Keratinocyte (primary cell): ENCODE data around the gene RANBP9. TPM values are rescaled to one million over a fixed set of nuclear protein-coding genes. Genes with fewer than 3 reads are reported as not detected.

Experiments used
- DNase-seq: peaks from one replicate; pipeline ENCODE4 v3.0.0-alpha.2; 2011; ENCODE audit warnings: low read depth, missing footprints, low spot score
- FAIRE-seq: peaks from 2 replicates; lab custom pipeline; 2011; peaks lifted over from hg19 to GRCh38; lab: Jason Lieb, UNC
- H2AFZ ChIP-seq: 2 replicates; pipeline ENCODE4 v1.6.0; 2012; ENCODE audit warnings: low read length, control low read depth, inconsistent platforms; ENCODE audit not compliant: control insufficient read depth
- H3K27ac ChIP-seq: 2 replicates; pipeline ENCODE4 v1.5.1; 2011; ENCODE audit warnings: low read length; ENCODE audit not compliant: control insufficient read depth, insufficient read depth
- H3K27me3 ChIP-seq: 3 replicates; pipeline ENCODE4 v1.6.0; 2011; ENCODE audit warnings: low read length; ENCODE audit not compliant: control insufficient read depth, insufficient read depth; ENCODE audit errors: extremely low read depth
- H3K36me3 ChIP-seq, 2 experiments: 2 replicates in 1 of 2; 3 replicates in 1 of 2; pipeline ENCODE4 v1.5.1; 2011; ENCODE audit warnings: low read length in 2 of 2, mild to moderate bottlenecking in 1 of 2; ENCODE audit not compliant: control insufficient read depth in 2 of 2, insufficient read depth in 2 of 2; ENCODE audit errors: extremely low read depth in 1 of 2
- H3K4me1 ChIP-seq: 3 replicates; pipeline ENCODE4 v1.5.1; 2011; ENCODE audit warnings: low read length; ENCODE audit not compliant: control insufficient read depth, insufficient read depth; ENCODE audit errors: extremely low read depth
- H3K4me2 ChIP-seq: 3 replicates; pipeline ENCODE4 v1.6.0; 2011; ENCODE audit warnings: low read depth, low read length; ENCODE audit not compliant: control insufficient read depth, insufficient read depth; ENCODE audit errors: extremely low read depth
- H3K4me3 ChIP-seq, 3 experiments: fragments of 200-600 bp in 1 of 3; sonication (generic) in 1 of 3; 2 replicates in 2 of 3; 3 replicates in 1 of 3; pipeline ENCODE4 v1.5.1; 2011 to 2016; ENCODE audit warnings: low read length in 3 of 3, mild to moderate bottlenecking in 3 of 3, control low read depth in 2 of 3, inconsistent platforms in 1 of 3, low read depth in 1 of 3, mixed read lengths in 1 of 3, mixed run types in 1 of 3, moderate library complexity in 1 of 3; ENCODE audit not compliant: control insufficient read depth in 2 of 3, insufficient read depth in 2 of 3; ENCODE audit errors: extremely low read depth in 1 of 3
- H3K79me2 ChIP-seq: 2 replicates; pipeline ENCODE4 v1.6.0; 2012; ENCODE audit warnings: low read length; ENCODE audit not compliant: control insufficient read depth, insufficient read depth
- H3K9ac ChIP-seq: 3 replicates; pipeline ENCODE4 v1.6.0; 2011; ENCODE audit warnings: low read length; ENCODE audit not compliant: control insufficient read depth, insufficient read depth; ENCODE audit errors: extremely low read depth
- H3K9me1 ChIP-seq: 3 replicates; pipeline ENCODE4 v1.6.0; 2011; ENCODE audit warnings: low read length; ENCODE audit not compliant: control insufficient read depth, insufficient read depth; ENCODE audit errors: extremely low read depth
- H3K9me3 ChIP-seq: 2 replicates; pipeline ENCODE4 v1.5.1; 2012; ENCODE audit warnings: low read depth, low read length; ENCODE audit not compliant: control insufficient read depth
- H4K20me1 ChIP-seq: 3 replicates; pipeline ENCODE4 v1.6.0; 2011; ENCODE audit warnings: low read length; ENCODE audit not compliant: control insufficient read depth, insufficient read depth; ENCODE audit errors: extremely low read depth
- EZH2 ChIP-seq: IDR thresholded peaks from one replicate; pipeline ENCODE4 v1.6.1; 2012; ENCODE audit warnings: inconsistent platforms, mild to moderate bottlenecking, low read length, moderate library complexity
- dilution Hi-C: fragments of 300-500 bp; cut with MboI; formaldehyde crosslinking; loops from one replicate; pipeline ENCODE4 v1.7.0; 2020; ENCODE audit warnings: low sequenced_read_pairs; ENCODE audit not compliant: extremely low pct_ligation_motif_present
- polyA plus RNA-seq, 5 experiments: library from polyadenylated mRNA; depleted of rRNA in 3 of 5; stranded (reverse) in 3 of 5; stranded (forward) in 1 of 5; unstranded in 1 of 5; fragments of >200 nt; gene quantifications; 1 replicate in 1 of 5; 2 replicates in 3 of 5; 3 replicates in 1 of 5; pipeline versions ENCODE4 v1.2.1 to v1.2.3, GENCODE V29; 2011 to 2012; ENCODE audit warnings: missing spikeins in 2 of 5, low read depth in 1 of 5, low replicate concordance in 1 of 5
- TF ChIP-seq, protein P1 (sequence below), 3 experiments: IDR thresholded peaks in 1 of 3; conservative IDR thresholded peaks in 1 of 3; optimal IDR thresholded peaks in 1 of 3; 2 replicates in 2 of 3; 3 replicates in 1 of 3; pipeline versions ENCODE3 to v1.5.1; 2011; ENCODE audit warnings: low read length in 3 of 3, mild to moderate bottlenecking in 3 of 3, moderate library complexity in 2 of 3, control low read depth in 1 of 3, inconsistent platforms in 1 of 3; ENCODE audit not compliant: insufficient read depth in 2 of 3; ENCODE audit errors: extremely low read depth in 1 of 3

Gene RANBP9
- polyA plus RNA-seq, 1 donor (not counting 4 experiments of a cell fraction or from before 2014, with no cell fraction given), result 36.7 TPM

DNA sequence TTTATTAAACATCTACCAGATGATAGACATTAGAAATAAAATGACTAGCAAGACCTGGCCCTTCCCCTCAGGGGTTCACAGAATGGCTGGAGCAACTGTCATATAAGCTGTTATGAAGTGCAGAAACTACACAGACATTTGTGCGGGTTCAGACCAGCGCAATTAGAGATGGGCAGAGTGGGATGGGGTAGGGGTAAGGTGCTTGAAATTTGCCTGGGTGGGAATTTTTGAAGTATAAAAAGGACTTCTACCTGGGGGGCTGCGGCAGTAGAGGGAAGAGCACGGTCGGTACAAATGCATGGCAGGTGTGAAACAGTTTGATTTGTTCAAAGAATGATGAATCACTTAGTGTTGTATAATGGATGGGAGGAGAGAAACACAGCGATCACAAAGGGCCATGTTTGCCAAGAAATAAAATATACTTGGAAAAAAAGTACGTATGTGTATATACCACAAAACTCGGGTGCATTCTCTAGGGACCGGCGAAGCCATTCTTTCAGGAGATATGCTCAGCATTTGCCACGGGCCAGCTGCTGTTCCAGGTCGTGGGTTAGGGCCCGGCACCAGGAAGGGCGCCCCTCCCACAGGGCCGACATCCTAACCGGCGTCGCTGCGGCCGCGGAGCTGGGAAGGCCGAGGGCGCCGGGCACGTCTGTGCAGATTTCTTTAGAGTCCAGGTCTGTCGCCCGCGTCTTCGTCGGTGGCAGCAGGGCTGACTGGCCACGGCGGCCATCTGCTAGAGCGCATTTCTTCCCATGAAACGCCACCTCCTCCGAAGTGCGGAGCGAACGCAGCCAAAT, 97.3 kb downstream of the RANBP9 start:
- H3K79me2 ChIP-seq, result peaks cover 32% of the 10 kb centered on the region
- H3K4me1 ChIP-seq, result peaks cover 22% of the 10 kb centered on the region
- peaks cover 15 to 23% of the 10 kb centered on the region in 2 experiments for H3K36me3 ChIP-seq
- no peaks in the 10 kb centered on the region for H3K9me1 ChIP-seq
- peak overlapping the region; percentile 92 for H2AFZ ChIP-seq
- DNase-seq (no peak), FAIRE-seq (peak; percentile 32)
- peak overlapping the region; percentile 98 to 99 (median 99) for H3K4me3 ChIP-seq
- no peaks in the 10 kb centered on the region for H3K9me3 ChIP-seq
- TF ChIP-seq, protein P1, sequence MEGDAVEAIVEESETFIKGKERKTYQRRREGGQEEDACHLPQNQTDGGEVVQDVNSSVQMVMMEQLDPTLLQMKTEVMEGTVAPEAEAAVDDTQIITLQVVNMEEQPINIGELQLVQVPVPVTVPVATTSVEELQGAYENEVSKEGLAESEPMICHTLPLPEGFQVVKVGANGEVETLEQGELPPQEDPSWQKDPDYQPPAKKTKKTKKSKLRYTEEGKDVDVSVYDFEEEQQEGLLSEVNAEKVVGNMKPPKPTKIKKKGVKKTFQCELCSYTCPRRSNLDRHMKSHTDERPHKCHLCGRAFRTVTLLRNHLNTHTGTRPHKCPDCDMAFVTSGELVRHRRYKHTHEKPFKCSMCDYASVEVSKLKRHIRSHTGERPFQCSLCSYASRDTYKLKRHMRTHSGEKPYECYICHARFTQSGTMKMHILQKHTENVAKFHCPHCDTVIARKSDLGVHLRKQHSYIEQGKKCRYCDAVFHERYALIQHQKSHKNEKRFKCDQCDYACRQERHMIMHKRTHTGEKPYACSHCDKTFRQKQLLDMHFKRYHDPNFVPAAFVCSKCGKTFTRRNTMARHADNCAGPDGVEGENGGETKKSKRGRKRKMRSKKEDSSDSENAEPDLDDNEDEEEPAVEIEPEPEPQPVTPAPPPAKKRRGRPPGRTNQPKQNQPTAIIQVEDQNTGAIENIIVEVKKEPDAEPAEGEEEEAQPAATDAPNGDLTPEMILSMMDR (optimal IDR thresholded peaks at IDR 0.05 in 1 of 3, IDR thresholded peaks at IDR 0.05 in 1 of 3, conservative IDR thresholded peaks at IDR 0.05 in 1 of 3; ENCODE audit: extremely low read depth in 1 of 3, insufficient read depth in 2 of 3, low read length in 3 of 3), result no peak
- TF ChIP-seq EZH2, result no peak
- peak overlapping the region; percentile 95 for H3K27ac ChIP-seq
- H3K9ac ChIP-seq, result peak overlapping the region; percentile 99
- H4K20me1 ChIP-seq, result no peaks in the 10 kb centered on the region
- dilution Hi-C loops, result no loop called here
- H3K4me2 ChIP-seq, result peak overlapping the region; percentile 95
- H3K27me3 ChIP-seq, result no peaks in the 10 kb centered on the region

DNA sequence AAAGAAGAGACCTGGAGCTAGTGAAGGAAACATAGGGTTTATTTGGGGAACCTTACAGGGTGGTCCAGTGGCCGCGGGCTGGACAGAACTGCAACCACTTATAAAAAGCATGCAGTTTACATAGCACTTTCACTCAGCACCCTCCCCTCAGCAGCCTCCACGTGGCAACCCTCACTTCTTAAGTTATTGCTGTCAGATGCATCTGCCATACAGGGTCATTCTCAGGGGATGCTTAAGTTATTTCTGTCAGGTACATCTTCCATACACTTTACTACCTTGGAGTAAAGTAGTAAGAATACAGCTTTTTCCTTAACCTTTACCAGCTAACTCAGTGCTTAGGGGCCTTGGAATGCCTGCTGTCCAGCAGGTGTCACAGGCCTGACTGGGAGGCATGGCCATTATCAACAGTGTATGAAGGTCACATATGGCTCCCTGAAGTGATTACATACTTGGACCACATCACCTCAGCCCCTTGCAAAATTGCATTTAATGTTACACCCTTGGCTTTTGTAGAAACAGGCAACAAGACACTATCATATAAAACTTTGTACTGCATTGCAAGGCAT, 98.5 kb downstream of the RANBP9 start:
- Histone ChIP-seq H3K4me2 (peak overlapping the region; percentile 95), H4K20me1 (no peaks in the 10 kb centered on the region), H2AFZ (no peak overlapping the region), H3K9me3 (no peaks in the 10 kb centered on the region), H3K27ac (no peak overlapping the region), H3K9ac (no peak overlapping the region), H3K4me1 (peaks cover 22% of the 10 kb centered on the region), H3K9me1 (no peaks in the 10 kb centered on the region), H3K4me3 (no peak overlapping the region), H3K36me3 (peaks cover 9 to 16% of the 10 kb centered on the region in 2 experiments), H3K27me3 (no peaks in the 10 kb centered on the region), H3K79me2 (peaks cover 27% of the 10 kb centered on the region)
- TF ChIP-seq, protein P1 (optimal IDR thresholded peaks at IDR 0.05 in 1 of 3, IDR thresholded peaks at IDR 0.05 in 1 of 3, conservative IDR thresholded peaks at IDR 0.05 in 1 of 3; ENCODE audit: extremely low read depth in 1 of 3, insufficient read depth in 2 of 3, low read length in 3 of 3), result no peak
- no peak for TF ChIP-seq EZH2
- dilution Hi-C loops, result no loop called here
- DNase-seq (no peak), FAIRE-seq (no peak)
